ENCODE results near the gene KCND3.

DNA sequence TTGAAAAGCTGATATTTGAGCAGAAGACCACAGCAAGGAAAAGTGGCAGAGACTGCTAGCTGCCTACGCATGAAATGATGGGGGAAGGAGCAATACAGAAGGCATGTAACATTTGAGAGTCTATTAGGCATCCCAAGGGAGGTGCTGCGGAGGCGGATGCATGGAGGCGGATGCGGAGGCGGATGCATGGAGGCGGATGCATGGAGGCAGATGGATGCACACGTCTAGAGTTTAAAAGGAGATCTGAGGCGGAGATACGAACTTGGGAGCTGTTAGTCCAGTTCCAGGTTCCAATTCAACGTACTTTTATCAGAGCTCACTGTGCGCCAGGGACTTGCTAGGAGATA is 234.5 kb downstream of the KCND3 start:
- no peak for TF ChIP-seq EZH2 (IDR thresholded peaks at IDR 0.05)
- no peak for TF ChIP-seq FOXP2 (optimal IDR thresholded peaks at IDR 0.05; ENCODE audit: control extremely low read depth, extremely low read length, insufficient read depth)
- TF ChIP-seq POLR2AphosphoS5 (IDR thresholded peaks at IDR 0.05; ENCODE audit: borderline replicate concordance, low read depth, low read length): no peak

Data from SK-N-MC (cell line).